ENCODE measurements around the gene GSX1.

GSX1 gene

DNA sequence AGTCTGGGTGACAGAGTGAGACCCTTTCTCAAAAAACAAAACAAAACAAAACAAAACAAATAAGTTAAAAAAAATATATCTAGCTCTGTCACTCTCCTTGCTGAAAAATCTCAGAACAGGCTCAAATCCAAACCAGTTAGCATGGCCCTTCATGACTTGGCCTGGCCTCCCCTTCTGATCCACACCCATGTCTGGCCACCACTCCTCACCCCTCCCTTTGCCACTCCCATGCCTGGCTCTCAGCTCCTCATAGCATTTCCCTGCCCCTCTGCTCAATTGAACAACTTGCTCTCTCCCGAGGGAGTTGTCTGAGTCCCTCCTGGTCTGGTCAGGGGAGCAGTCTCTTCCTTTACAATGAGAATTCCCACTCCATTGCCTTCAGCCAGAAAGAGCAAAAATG is 4.0 kb upstream of the GSX1 start:
- H3K4me3 ChIP-seq (ENCODE audit: control insufficient read depth, low read depth, low read length) = no peak overlapping the region
- no peak for DNase-seq (ENCODE audit: low read depth)
- TF ChIP-seq, protein P1, sequence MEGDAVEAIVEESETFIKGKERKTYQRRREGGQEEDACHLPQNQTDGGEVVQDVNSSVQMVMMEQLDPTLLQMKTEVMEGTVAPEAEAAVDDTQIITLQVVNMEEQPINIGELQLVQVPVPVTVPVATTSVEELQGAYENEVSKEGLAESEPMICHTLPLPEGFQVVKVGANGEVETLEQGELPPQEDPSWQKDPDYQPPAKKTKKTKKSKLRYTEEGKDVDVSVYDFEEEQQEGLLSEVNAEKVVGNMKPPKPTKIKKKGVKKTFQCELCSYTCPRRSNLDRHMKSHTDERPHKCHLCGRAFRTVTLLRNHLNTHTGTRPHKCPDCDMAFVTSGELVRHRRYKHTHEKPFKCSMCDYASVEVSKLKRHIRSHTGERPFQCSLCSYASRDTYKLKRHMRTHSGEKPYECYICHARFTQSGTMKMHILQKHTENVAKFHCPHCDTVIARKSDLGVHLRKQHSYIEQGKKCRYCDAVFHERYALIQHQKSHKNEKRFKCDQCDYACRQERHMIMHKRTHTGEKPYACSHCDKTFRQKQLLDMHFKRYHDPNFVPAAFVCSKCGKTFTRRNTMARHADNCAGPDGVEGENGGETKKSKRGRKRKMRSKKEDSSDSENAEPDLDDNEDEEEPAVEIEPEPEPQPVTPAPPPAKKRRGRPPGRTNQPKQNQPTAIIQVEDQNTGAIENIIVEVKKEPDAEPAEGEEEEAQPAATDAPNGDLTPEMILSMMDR (conservative IDR thresholded peaks at IDR 0.05; ENCODE audit: control insufficient read depth, insufficient read depth, low read depth, low read length) = no peak

DNA sequence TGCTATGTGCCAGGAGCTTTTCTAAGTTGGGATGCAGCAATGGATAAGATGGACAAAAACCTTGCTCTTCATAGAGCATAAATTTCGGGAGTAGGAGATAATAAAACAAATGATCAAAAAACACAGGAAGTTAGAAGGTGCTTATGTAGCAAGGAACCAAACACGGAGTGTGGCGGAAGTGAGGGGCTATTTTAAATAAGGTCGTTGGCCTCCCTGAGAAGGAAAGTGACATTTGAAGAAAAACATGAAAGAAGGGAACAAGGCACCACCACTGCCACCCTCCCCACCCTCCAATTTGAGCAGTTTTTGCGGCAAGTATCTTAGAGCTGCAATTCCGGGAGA is 3.2 kb upstream of the GSX1 start:
- no peak overlapping the region for H3K4me3 ChIP-seq (ENCODE audit: control insufficient read depth, low read depth, low read length)
- no peak for DNase-seq (ENCODE audit: low read depth)
- TF ChIP-seq, protein P1 (conservative IDR thresholded peaks at IDR 0.05; ENCODE audit: control insufficient read depth, insufficient read depth, low read depth, low read length) = no peak

DNA sequence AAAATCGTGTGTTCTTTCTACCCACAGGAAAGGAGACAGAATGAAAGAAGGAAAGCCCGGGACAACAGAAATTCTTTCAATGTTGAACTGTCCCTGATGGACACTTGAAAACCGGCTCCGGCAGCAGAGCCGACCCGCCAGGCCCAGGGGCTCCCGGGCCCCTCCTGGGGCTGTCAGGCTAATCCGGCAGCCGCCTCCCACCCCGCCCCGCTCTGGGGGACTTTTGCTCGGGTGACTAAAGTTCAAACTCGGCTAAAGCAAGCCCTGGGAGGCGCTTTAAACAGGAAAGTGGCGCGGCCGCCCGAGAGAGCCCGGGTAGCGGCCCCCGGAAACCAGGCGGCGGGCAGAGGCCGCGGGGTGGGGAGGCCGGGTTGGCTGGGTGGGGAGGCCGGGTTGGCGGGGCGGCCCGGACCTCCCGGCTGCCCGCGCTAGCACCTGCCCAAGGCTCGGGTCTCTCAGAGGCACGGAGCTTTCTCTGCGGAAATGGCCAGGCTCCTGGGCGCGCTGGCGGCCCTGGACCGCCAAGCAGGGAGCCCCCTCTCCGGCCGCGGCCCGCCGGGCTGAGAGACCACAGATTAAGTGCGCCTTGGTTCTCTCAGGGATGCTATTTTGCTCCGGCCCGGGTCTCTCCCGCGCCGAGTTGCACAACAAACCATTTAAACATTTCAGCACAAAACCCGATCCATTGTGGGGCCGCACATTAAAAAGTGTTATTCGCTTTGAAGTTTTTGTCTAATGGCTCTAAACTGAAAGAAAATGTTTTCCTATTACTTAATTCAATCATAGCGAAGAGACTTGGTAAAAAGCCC is 2.6 kb upstream of the GSX1 start:
- DNase-seq (ENCODE audit: low read depth) = no peak
- TF ChIP-seq, protein P1 (conservative IDR thresholded peaks at IDR 0.05; ENCODE audit: control insufficient read depth, insufficient read depth, low read depth, low read length) = no peak

DNA sequence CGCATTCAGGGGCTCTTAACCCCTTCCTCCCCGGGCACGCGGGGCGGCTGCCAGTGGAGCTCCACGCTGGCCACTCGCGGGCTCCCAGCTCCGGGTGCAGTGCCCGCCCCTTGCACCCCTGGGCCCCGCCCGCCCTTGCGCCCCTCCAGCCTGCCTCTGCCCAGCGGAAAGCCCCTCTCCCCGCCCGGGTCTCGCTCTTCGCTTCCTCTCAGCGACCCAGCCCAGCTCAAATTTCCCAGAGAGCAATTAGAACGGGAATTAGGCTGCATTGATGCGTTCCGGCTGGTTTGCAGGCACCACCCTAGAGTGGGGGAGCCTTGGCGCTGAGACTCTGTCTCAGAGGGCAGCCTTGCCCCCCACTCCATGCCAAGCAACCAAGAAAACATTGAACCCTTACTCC is 1.8 kb upstream of the GSX1 start:
- no peak overlapping the region for H3K4me3 ChIP-seq (ENCODE audit: control insufficient read depth, low read depth, low read length)
- TF ChIP-seq, protein P1 (conservative IDR thresholded peaks at IDR 0.05; ENCODE audit: control insufficient read depth, insufficient read depth, low read depth, low read length) = no peak
- no peak for DNase-seq (ENCODE audit: low read depth)

More for the DNA sequence above, 2.6 kb upstream of the GSX1 start:
- no peak overlapping the region for H3K4me3 ChIP-seq (ENCODE audit: control insufficient read depth, low read depth, low read length)

- no peak for DNase-seq (ENCODE audit: low read depth)
- TF ChIP-seq, protein P1 (conservative IDR thresholded peaks at IDR 0.05; ENCODE audit: control insufficient read depth, insufficient read depth, low read depth, low read length) = no peak
- H3K4me3 ChIP-seq (ENCODE audit: control insufficient read depth, low read depth, low read length) = no peak overlapping the region
Measured at GRCh38 chr13:27791146-27791900, 960 bp upstream of the GSX1 start.

DNA sequence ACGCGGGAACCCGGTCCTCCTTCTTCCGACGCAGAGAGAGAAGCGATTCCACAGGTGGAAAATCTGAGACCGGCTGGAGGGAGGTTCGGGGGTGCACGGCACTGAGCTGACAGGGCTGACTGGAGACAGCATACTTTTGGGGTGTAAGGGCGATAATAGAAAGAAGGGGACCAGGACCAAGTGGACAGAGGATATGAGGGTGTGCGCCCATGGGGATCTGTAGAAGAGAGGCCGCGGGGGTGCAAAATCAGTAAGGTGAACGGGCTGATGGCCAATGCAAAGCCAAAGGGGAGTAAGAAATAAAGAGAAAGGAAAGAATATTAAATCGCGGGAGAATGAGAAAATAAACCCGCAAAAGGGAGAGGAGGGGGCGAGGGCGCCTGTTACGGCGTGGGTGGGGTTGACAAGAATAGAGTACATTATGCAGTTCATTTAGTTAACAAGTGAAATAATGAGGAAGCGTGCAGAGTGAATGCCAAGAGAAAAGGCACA is 336 bp upstream of the GSX1 start:
- no peak overlapping the region for H3K4me3 ChIP-seq (ENCODE audit: control insufficient read depth, low read depth, low read length)
- DNase-seq (ENCODE audit: low read depth) = no peak
- TF ChIP-seq, protein P1 (conservative IDR thresholded peaks at IDR 0.05; ENCODE audit: control insufficient read depth, insufficient read depth, low read depth, low read length) = no peak
